Body of pancreas (tissue), 4 donors: ENCODE results near the gene CLEC17A. TPM values are rescaled to one million over a fixed set of nuclear protein-coding genes. Genes with fewer than 3 reads are reported as not detected.

Source experiments
- ATAC-seq: fragments of 150-250 bp; one replicate; pipeline ENCODE4 v1.9.1; 2016
- DNase-seq, 4 donors: peaks; one replicate each; pipeline ENCODE4 v3.0.0-alpha.2; 2019
- H3K27ac ChIP-seq, 4 donors: fragments of 200-600 bp; sonication (generic); 1 replicate in 3 of 4; 2 replicates in 1 of 4; pipeline versions ENCODE4 v1.5.1 to v1.6.1; 2016 to 2019; ENCODE audit warnings: mild to moderate bottlenecking in 1 of 4, mixed read lengths in 1 of 4, moderate library complexity in 1 of 4
- H3K27me3 ChIP-seq, 2 donors: fragments of 200-600 bp; sonication (generic); one replicate each; pipeline ENCODE4 v1.6.0; 2016; ENCODE audit warnings: mild to moderate bottlenecking in 1 of 2
- H3K36me3 ChIP-seq, 2 donors: fragments of 200-600 bp; sonication (generic); replicated peaks in 1 of 2; 2 replicates each; pipeline ENCODE4 v1.5.1; 2016; ENCODE audit warnings: low read depth in 2 of 2; ENCODE audit not compliant: insufficient read depth in 1 of 2
- H3K4me1 ChIP-seq: fragments of 200-600 bp; sonication (generic); one replicate; pipeline ENCODE4 v1.6.0; 2016
- H3K4me3 ChIP-seq, 2 donors: fragments of 200-600 bp; sonication (generic); 1 replicate in 1 of 2; 2 replicates in 1 of 2; pipeline ENCODE4 v1.5.1; 2016 to 2019
- H3K9me3 ChIP-seq, 3 donors: fragments of 200-600 bp; sonication (generic); 1 replicate in 2 of 3; 2 replicates in 1 of 3; pipeline ENCODE4 v1.5.1; 2016
- CTCF ChIP-seq, 7 experiments: fragments of 450-650 bp in 4 of 7; fragments of 200-600 bp in 3 of 7; sonication (generic) in 3 of 7; IDR thresholded peaks; one replicate each; pipeline ENCODE4 v1.5.1; 2016 to 2019; ENCODE audit warnings: antibody characterized with exemption in 7 of 7
- POLR2A ChIP-seq, 3 donors: fragments of 450-650 bp; IDR thresholded peaks; one replicate each; pipeline ENCODE4 v1.6.1; 2016; ENCODE audit warnings: antibody characterized with exemption in 3 of 3, mild to moderate bottlenecking in 2 of 3
- WGBS, 2 donors: methylation state at CpG; one replicate each; pipeline ENCODE4 v1.1.5; 2017; 5-methylcytosine and 5-hydroxymethylcytosine counted together
- intact Hi-C: fragments of 100-400 bp; cut with DNase I; formaldehyde crosslinking; loops from one replicate; pipeline ENCODE4 v1.15.1; 2023
- total RNA-seq, 2 donors: library from RNA; depleted of rRNA; stranded (reverse); fragments of >200 nt; gene quantifications; one replicate each; pipeline ENCODE4 v1.1.0, GENCODE V29; 2016

The CLEC17A gene
- total RNA-seq, 2 donors from 2014 or later: not detected

DNA sequence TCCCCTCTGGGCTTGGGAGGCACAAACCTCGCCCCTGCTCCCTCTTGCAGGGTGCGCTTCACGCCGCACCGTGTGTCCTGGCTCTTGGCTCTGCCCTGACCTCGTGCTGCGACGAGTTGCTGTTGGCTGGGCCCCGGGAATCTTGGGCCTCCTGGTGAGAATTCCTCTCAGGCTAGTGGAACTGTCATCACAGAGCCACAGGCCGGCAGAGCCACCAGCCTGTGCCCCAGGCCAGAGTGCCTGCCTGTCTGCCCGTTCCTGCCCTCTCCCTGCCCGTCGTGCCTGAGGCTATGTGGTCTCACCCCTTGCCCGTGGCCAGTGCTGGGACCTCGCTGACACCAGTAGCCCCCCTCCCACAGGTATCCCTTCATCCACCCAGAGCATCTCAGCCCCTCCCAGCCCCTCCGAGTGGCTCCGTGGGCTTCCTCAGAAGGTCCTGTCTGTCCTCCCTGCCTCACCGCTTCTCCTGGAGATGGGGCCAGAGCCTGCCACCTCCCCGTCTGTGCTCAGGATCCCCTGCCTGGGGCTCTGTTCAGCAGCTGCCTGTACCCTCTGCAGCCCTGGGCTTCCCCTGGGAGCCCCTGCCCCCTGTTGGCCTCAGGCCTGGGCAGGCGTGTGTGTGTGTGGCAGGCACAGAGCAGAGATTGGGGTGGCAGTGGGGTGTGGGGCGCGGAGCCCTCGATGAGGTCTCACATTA, 24.4 kb upstream of the CLEC17A start:
- Histone ChIP-seq H3K4me1 (peaks cover 23% of the 10 kb centered on the region), H3K36me3 (no peaks in the 10 kb centered on the region), H3K4me3 (no peak overlapping the region), H3K27me3 (no peaks in the 10 kb centered on the region), H3K9me3 (no peaks in the 10 kb centered on the region), H3K27ac (no peak overlapping the region)
- 89 to 91% methylated on average over 10 to 20 of the region's 23 CpGs for WGBS, 2 donors
- DNase-seq (no peak), ATAC-seq (no peak)
- intact Hi-C loops: no loop called here
- TF ChIP-seq CTCF (IDR thresholded peaks at IDR 0.05): no peak
- no peak for TF ChIP-seq POLR2A (IDR thresholded peaks at IDR 0.05)

- intact Hi-C loops: loop anchor here (10.0 kb wide), 1 partner anchor 125 kb away; no protein-coding TSS in a partner anchor
- ATAC-seq: no peak
- Histone ChIP-seq H3K9me3 (no peaks in the 10 kb centered on the region), H3K4me1 (peaks cover 23% of the 10 kb centered on the region), H3K27ac (no peak overlapping the region), H3K36me3 (no peaks in the 10 kb centered on the region), H3K4me3 (no peak overlapping the region), H3K27me3 (no peaks in the 10 kb centered on the region)
- DNase-seq: no peak
- WGBS, 2 donors: 72 to 78% methylated on average over 13 to 28 of the region's 28 CpGs
- no peak for TF ChIP-seq POLR2A (IDR thresholded peaks at IDR 0.05)
Observed at GRCh38 chr19:14559916-14560775, 22.7 kb upstream of the CLEC17A start.

GRCh38 chr19:14560776-14561108, 22.1 kb upstream of the CLEC17A start:
- Histone ChIP-seq H3K4me1 (peaks cover 23% of the 10 kb centered on the region), H3K27me3 (no peaks in the 10 kb centered on the region), H3K36me3 (no peaks in the 10 kb centered on the region), H3K4me3 (no peak overlapping the region), H3K27ac (peak overlapping the region in 1 of 4 donors; percentile 3), H3K9me3 (no peaks in the 10 kb centered on the region)
- intact Hi-C loops: loop anchor here (10.0 kb wide), 1 partner anchor 124 kb away; no protein-coding TSS in a partner anchor
- DNase-seq (no peak), ATAC-seq (no peak)
- 79% methylated on average over 6 of the region's 6 CpGs; no CpG with 5 or more reads in 1 of the 2 donors for WGBS, 2 donors
- TF ChIP-seq POLR2A (IDR thresholded peaks at IDR 0.05): no peak
- no peak for TF ChIP-seq CTCF (IDR thresholded peaks at IDR 0.05)

- no peaks in the 10 kb centered on the region for H3K27me3 ChIP-seq
- peaks cover 23% of the 10 kb centered on the region for H3K4me1 ChIP-seq
- peak overlapping the region in 2 of 4 donors; percentile 47 to 55 for H3K27ac ChIP-seq
- H3K4me3 ChIP-seq: no peak overlapping the region
- ATAC-seq (no peak), DNase-seq (no peak)
- 73 to 93% methylated on average over 5 of the region's 8 CpGs for WGBS, 2 donors
- H3K9me3 ChIP-seq: no peaks in the 10 kb centered on the region
- TF ChIP-seq CTCF (IDR thresholded peaks at IDR 0.05): no peak
- no peak for TF ChIP-seq POLR2A (IDR thresholded peaks at IDR 0.05)
- no peaks in the 10 kb centered on the region for H3K36me3 ChIP-seq
- intact Hi-C loops: loop anchor here (10.0 kb wide), 1 partner anchor 124 kb away; no protein-coding TSS in a partner anchor
Observed at GRCh38 chr19:14561249-14561648, 21.6 kb upstream of the CLEC17A start.

DNA sequence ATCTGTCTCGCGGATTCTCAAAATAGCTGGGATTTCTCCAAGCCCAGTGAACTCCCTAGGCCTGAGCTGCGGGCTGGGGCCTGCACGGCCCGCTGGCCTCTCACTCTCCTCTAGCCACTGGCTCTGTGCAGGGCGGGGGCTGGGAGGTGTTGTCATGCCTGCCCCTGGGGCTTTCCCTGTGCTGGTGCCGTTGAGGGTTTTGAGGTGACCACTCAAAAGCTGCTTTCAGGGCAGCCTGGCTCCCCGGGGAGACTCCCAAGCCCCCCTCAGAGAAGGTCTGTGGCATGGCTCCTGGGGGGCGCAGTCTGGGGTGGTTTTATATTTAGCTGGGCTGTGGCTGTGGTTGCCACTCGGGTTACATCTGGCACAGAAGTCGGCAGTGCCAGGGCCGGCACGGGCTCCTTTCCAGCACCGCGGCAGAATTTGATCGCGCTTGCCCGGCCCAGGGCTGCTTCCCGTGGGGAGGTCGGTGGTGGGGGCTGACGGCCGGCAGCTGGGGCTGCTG, 21.0 kb upstream of the CLEC17A start:
- Histone ChIP-seq H3K27me3 (no peaks in the 10 kb centered on the region), H3K4me1 (peaks cover 17% of the 10 kb centered on the region), H3K4me3 (no peak overlapping the region), H3K36me3 (no peaks in the 10 kb centered on the region), H3K9me3 (no peaks in the 10 kb centered on the region), H3K27ac (peak overlapping the region; percentile 10 to 55 (median 47))
- DNase-seq: peak; percentile 33 to 70 (median 46)
- WGBS, 2 donors: 58 to 72% methylated on average over 5 to 17 of the region's 22 CpGs
- intact Hi-C loops: loop anchor here (10.0 kb wide), 1 partner anchor 123 kb away; no protein-coding TSS in a partner anchor
- no peak for TF ChIP-seq POLR2A (IDR thresholded peaks at IDR 0.05)
- no peak for TF ChIP-seq CTCF (IDR thresholded peaks at IDR 0.05)
- peak; percentile 43 for ATAC-seq
